ENCODE data around the gene CA5A. TPM values are rescaled to one million over a fixed set of nuclear protein-coding genes. Genes with fewer than 3 reads are reported as not detected.

Gene CA5A
- total and polyA plus RNA-seq, 9 of the 15 experiments (the other 6 are each of a cell fraction or from before 2014, with no cell fraction given), result not detected

DNA sequence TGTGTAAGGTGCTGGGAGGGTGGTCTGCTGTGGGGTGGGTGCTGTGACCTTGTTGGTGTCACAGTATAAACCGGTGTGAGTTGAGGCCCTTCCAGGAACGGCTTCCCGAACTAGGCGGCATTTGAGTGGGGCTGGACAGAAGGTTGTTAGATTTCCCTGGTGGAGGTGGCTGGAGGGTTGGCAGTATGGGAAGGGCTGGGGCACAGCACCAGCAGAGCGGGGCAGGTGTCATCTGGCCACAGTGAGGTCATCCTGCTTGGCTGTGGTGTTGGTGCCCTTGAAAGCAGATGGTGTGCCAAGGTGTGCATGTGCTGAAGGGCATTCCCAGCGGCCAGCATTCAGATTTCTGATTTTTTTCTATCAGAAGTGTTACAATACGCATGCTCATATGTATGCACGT, 43.0 kb upstream of the CA5A start (continued):
- no peak for TF ChIP-seq NR2F6 (CRISPR knock-in tag; IDR thresholded peaks at IDR 0.05)

DNA sequence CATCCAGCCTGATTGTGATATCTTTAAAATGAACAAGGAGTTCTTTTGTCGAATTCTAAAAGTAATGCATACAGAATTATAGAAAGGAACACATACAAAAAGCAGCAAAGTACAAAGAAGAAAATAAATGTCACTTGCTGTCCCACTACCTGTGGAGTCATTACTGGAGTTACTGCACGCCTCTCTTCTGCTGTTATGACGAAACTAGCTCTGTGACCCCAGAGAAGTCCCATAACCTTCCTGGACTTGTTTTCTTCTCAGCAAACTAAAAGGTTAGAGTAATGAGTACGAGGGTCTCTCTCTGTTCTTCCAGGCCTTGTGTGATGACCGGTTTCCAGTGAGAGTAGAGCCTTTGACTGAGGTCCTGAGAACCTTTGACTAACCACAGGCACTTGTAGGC, 41.8 kb upstream of the CA5A start:
- Histone ChIP-seq H3K27ac (ENCODE audit: extremely low read depth, low read depth, low read length) (no peak overlapping the region), H3K9me3 (replicated peaks; ENCODE audit: control insufficient read depth, insufficient read depth, low read depth, low read length) (no peaks in the 10 kb centered on the region), H3K36me3 (ENCODE audit: control insufficient read depth, insufficient read depth, low read length) (peaks cover 9% of the 10 kb centered on the region; the same call in 2 of the 3 replicates), H3K4me2 (ENCODE audit: insufficient read depth, low read length) (no peak overlapping the region), H3K9ac (ENCODE audit: insufficient read depth in 1 of 2, low read depth in 2 of 2, low read length in 2 of 2) (no peak overlapping the region), H3K9me1 (ENCODE audit: control insufficient read depth, insufficient read depth, low read length) (no peaks in the 10 kb centered on the region), H3K4me3 (no peak overlapping the region), H3K27me3 (ENCODE audit: control insufficient read depth in 2 of 2, insufficient read depth in 2 of 2, low read length in 2 of 2) (no peaks in the 10 kb centered on the region), H4K20me1 (replicated peaks; ENCODE audit: control insufficient read depth, insufficient read depth, low read length) (no peaks in the 10 kb centered on the region), H2AFZ (ENCODE audit: low read depth, low read length) (no peak overlapping the region), H3K79me2 (ENCODE audit: control insufficient read depth, insufficient read depth, low read length) (peaks cover 6% of the 10 kb centered on the region; the same call in 1 of the 3 replicates), H3K4me1 (replicated peaks in 1 of 2; ENCODE audit: control insufficient read depth in 2 of 2, insufficient read depth in 2 of 2, low read length in 2 of 2) (no peaks in the 10 kb centered on the region)
- in situ Hi-C loops (cut with MboI), result no loop called here
- no peak for ATAC-seq
- CTCF ChIA-PET (ENCODE audit: low intra/inter-chr PET ratio), result no interaction called here
- DNase-seq (ENCODE audit: extremely low read depth in 1 of 4, low spot score in 3 of 4), result no peak
- POLR2A ChIA-PET, result no interaction called here
- no TSS peak for BruUV-seq (replicated peaks)
- 72% methylated on average over 5 of the region's 5 CpGs for WGBS (ENCODE audit: insufficient coverage, low coverage, missing lambda C conversion rate)
- intact Hi-C loops (cut with micrococcal nuclease), result no loop called here
- no peak for TF ChIP-seq MCM2 (IDR thresholded peaks at IDR 0.05; ENCODE audit: low read depth)
- FAIRE-seq, result no peak

DNA sequence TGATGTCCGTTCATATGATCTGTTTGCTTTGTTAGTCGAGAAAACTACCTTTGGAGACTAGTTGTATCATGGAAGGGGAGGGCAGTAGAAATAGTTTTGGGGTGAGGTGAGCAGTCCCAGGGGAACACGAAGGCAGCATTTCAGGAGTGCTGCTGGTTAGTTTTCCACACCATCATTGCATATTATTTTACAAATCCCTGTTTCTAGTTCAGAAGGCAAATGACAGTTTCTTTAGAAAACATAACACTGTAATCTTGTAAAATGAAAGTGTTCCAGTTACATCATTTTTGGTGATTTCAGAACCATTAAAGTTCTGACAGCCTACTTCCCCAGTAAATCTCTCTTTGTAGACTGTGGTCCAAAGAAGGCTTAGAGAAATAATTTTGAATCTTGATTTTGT, 40.3 kb upstream of the CA5A start:
- Histone ChIP-seq H3K9me1 (ENCODE audit: control insufficient read depth, insufficient read depth, low read length) (no peaks in the 10 kb centered on the region), H3K36me3 (ENCODE audit: control insufficient read depth, insufficient read depth, low read length) (peaks cover 3% of the 10 kb centered on the region; the same call in 2 of the 3 replicates), H3K4me3 (no peak overlapping the region), H3K4me1 (replicated peaks in 1 of 2; ENCODE audit: control insufficient read depth in 2 of 2, insufficient read depth in 2 of 2, low read length in 2 of 2) (no peaks in the 10 kb centered on the region), H2AFZ (ENCODE audit: low read depth, low read length) (no peak overlapping the region), H3K4me2 (ENCODE audit: insufficient read depth, low read length) (no peak overlapping the region), H3K79me2 (ENCODE audit: control insufficient read depth, insufficient read depth, low read length) (peaks cover 15% of the 10 kb centered on the region; the same call in 2 of the 3 replicates), H3K27ac (ENCODE audit: extremely low read depth, low read depth, low read length) (no peak overlapping the region), H3K9ac (ENCODE audit: insufficient read depth in 1 of 2, low read depth in 2 of 2, low read length in 2 of 2) (no peak overlapping the region), H3K9me3 (replicated peaks; ENCODE audit: control insufficient read depth, insufficient read depth, low read depth, low read length) (no peaks in the 10 kb centered on the region), H4K20me1 (replicated peaks; ENCODE audit: control insufficient read depth, insufficient read depth, low read length) (no peaks in the 10 kb centered on the region), H3K27me3 (ENCODE audit: control insufficient read depth in 2 of 2, insufficient read depth in 2 of 2, low read length in 2 of 2) (no peaks in the 10 kb centered on the region)
- no TSS peak for BruUV-seq (replicated peaks)
- TF ChIP-seq ZBTB26 (CRISPR knock-in tag; IDR thresholded peaks at IDR 0.05), result no peak
- no peak for TF ChIP-seq ARID1B (IDR thresholded peaks at IDR 0.05)
- TF ChIP-seq SMC3 (conservative IDR thresholded peaks at IDR 0.05; ENCODE audit: insufficient read depth, low read depth, low read length), result no peak
- no peak for TF ChIP-seq MXD1 (CRISPR knock-in tag; IDR thresholded peaks at IDR 0.05; ENCODE audit: borderline replicate concordance, poor library complexity, severe bottlenecking)
- no peak for TF ChIP-seq KDM2B (CRISPR knock-in tag; IDR thresholded peaks at IDR 0.05)
- TF ChIP-seq, protein P1, sequence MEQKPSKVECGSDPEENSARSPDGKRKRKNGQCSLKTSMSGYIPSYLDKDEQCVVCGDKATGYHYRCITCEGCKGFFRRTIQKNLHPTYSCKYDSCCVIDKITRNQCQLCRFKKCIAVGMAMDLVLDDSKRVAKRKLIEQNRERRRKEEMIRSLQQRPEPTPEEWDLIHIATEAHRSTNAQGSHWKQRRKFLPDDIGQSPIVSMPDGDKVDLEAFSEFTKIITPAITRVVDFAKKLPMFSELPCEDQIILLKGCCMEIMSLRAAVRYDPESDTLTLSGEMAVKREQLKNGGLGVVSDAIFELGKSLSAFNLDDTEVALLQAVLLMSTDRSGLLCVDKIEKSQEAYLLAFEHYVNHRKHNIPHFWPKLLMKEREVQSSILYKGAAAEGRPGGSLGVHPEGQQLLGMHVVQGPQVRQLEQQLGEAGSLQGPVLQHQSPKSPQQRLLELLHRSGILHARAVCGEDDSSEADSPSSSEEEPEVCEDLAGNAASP (IDR thresholded peaks at IDR 0.05), result no peak
- no peak for TF ChIP-seq KAT7 (CRISPR knock-in tag; IDR thresholded peaks at IDR 0.05; ENCODE audit: borderline replicate concordance)
- TF ChIP-seq MAFF (IDR thresholded peaks at IDR 0.05; ENCODE audit: low read length), result no peak
- no peak for TF ChIP-seq ESRRB (CRISPR knock-in tag; IDR thresholded peaks at IDR 0.05; ENCODE audit: borderline replicate concordance)
- DNase-seq (ENCODE audit: extremely low read depth in 1 of 4, low spot score in 3 of 4) (no peak), FAIRE-seq (no peak), ATAC-seq (no peak)
- intact Hi-C loops (cut with micrococcal nuclease) (no loop called here), in situ Hi-C loops (cut with MboI) (no loop called here)
- ChIA-PET POLR2A (no interaction called here), CTCF (ENCODE audit: low intra/inter-chr PET ratio) (no interaction called here)
- WGBS (ENCODE audit: insufficient coverage, low coverage, missing lambda C conversion rate), result 49% methylated on average over 3 of the region's 3 CpGs

Data from K562 (cell line).